A549 (cell line): ENCODE data around the gene SLC9A9.

Experiments
- NFE2L2 ChIP-seq: fragments of 150-350 bp; conservative IDR thresholded peaks from 2 replicates; pipeline ENCODE4 v1.6.1; 2014; ENCODE audit warnings: low read length
- NR3C1 ChIP-seq: fragments of >200 bp; sonication (Bioruptor Twin); formaldehyde crosslinking; IDR thresholded peaks from 3 replicates; pipeline ENCODE4 v1.6.1; 2017
- PHF8 ChIP-seq: fragments of 200-600 bp; sonication (generic); IDR thresholded peaks from 2 replicates; pipeline ENCODE4 v1.6.1; 2016; ENCODE audit warnings: low read depth, mild to moderate bottlenecking, antibody characterized with exemption, moderate library complexity, borderline replicate concordance
- RCOR1 ChIP-seq: fragments of 150-350 bp; IDR thresholded peaks from 2 replicates; pipeline ENCODE4 v1.6.1; 2014; ENCODE audit warnings: antibody characterized with exemption, low read length, low read depth
- RNF2 ChIP-seq: fragments of 200-600 bp; sonication (generic); IDR thresholded peaks from 2 replicates; pipeline ENCODE4 v1.6.1; 2016; ENCODE audit warnings: low read depth, mild to moderate bottlenecking, antibody characterized with exemption, moderate library complexity, borderline replicate concordance
- SREBF2 ChIP-seq: fragments of 450-650 bp; IDR thresholded peaks from 2 replicates; pipeline ENCODE4 v1.6.1; 2014; ENCODE audit warnings: mild to moderate bottlenecking, moderate library complexity
- ZSCAN20 ChIP-seq: fragments of 250-450 bp; sonication (Bioruptor Pico); IDR thresholded peaks from 2 replicates; pipeline ENCODE4 v1.8.0; 2022; ENCODE audit warnings: mild to moderate bottlenecking, moderate library complexity
- TF ChIP-seq, protein P1 (sequence below): fragments of >200 bp; sonication (Bioruptor Twin); formaldehyde crosslinking; IDR thresholded peaks from 3 replicates; pipeline ENCODE4 v1.5.1; 2016
- TF ChIP-seq, protein P2 (sequence below): fragments of 250-450 bp; sonication (Bioruptor Pico); IDR thresholded peaks from 2 replicates; pipeline ENCODE4 v1.5.0; 2020; ENCODE audit warnings: low read depth, mild to moderate bottlenecking, moderate library complexity

- TF ChIP-seq, protein P1, sequence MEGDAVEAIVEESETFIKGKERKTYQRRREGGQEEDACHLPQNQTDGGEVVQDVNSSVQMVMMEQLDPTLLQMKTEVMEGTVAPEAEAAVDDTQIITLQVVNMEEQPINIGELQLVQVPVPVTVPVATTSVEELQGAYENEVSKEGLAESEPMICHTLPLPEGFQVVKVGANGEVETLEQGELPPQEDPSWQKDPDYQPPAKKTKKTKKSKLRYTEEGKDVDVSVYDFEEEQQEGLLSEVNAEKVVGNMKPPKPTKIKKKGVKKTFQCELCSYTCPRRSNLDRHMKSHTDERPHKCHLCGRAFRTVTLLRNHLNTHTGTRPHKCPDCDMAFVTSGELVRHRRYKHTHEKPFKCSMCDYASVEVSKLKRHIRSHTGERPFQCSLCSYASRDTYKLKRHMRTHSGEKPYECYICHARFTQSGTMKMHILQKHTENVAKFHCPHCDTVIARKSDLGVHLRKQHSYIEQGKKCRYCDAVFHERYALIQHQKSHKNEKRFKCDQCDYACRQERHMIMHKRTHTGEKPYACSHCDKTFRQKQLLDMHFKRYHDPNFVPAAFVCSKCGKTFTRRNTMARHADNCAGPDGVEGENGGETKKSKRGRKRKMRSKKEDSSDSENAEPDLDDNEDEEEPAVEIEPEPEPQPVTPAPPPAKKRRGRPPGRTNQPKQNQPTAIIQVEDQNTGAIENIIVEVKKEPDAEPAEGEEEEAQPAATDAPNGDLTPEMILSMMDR: no peak
- TF ChIP-seq PHF8 (no peak), NFE2L2 (no peak), RNF2 (no peak), SREBF2 (no peak), RCOR1 (no peak), ZSCAN20 (CRISPR knock-in tag) (no peak), NR3C1 (no peak)
- TF ChIP-seq, protein P2, sequence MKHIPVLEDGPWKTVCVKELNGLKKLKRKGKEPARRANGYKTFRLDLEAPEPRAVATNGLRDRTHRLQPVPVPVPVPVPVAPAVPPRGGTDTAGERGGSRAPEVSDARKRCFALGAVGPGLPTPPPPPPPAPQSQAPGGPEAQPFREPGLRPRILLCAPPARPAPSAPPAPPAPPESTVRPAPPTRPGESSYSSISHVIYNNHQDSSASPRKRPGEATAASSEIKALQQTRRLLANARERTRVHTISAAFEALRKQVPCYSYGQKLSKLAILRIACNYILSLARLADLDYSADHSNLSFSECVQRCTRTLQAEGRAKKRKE (CRISPR knock-in tag): no peak
Measured at GRCh38 chr3:143596957-143597642, 251.2 kb downstream of the SLC9A9 start.
